Measurements from ENCODE around the gene ACTR3. TPM values are rescaled to one million over a fixed set of nuclear protein-coding genes. Genes with fewer than 3 reads are reported as not detected.

Gene ACTR3
- total and polyA plus RNA-seq, 10 of the 15 experiments (the other 5 are each of a cell fraction or from before 2014, with no cell fraction given), result 79.1 to 616 (median 471) TPM

- no peak for FAIRE-seq
- Histone ChIP-seq H3K27ac (ENCODE audit: control insufficient read depth, insufficient read depth) (no peak overlapping the region), H3K79me2 (ENCODE audit: control insufficient read depth, insufficient read depth, low read length) (no peaks in the 10 kb centered on the region), H3K9ac (ENCODE audit: control insufficient read depth, insufficient read depth, low read length) (no peak overlapping the region), H3K27me3 (replicated peaks in 1 of 2; ENCODE audit: control insufficient read depth in 2 of 2, insufficient read depth in 2 of 2, low read length in 1 of 2) (no peaks in the 10 kb centered on the region), H3K4me1 (ENCODE audit: control insufficient read depth, insufficient read depth, low read length) (no peaks in the 10 kb centered on the region), H3K4me2 (ENCODE audit: control insufficient read depth, insufficient read depth) (no peak overlapping the region), H3K4me3 (no peak overlapping the region), H4K20me1 (ENCODE audit: control insufficient read depth, insufficient read depth) (no peaks in the 10 kb centered on the region), H3K9me3 (replicated peaks; ENCODE audit: control insufficient read depth, insufficient read depth, low read length) (no peaks in the 10 kb centered on the region), H2AFZ (ENCODE audit: control insufficient read depth, low read depth, low read length) (no peak overlapping the region), H3K36me3 (ENCODE audit: control insufficient read depth in 2 of 2, insufficient read depth in 2 of 2, low read length in 1 of 2) (peaks cover 0 to 4% of the 10 kb centered on the region in 2 experiments; a peak in 2 of 4 replicates)
- no TSS peak for BruUV-seq (replicated peaks)
- ChIA-PET SMC1A (ENCODE audit: uncharacterized antibody, unreplicated experiment) (interaction anchor here (1.0 to 1.2 kb wide), 4 partner anchors 8 to 69 kb away, joined by 3 to 4 read pairs (median 3); no protein-coding TSS in a partner anchor), CTCF (interaction anchor here (0.6 to 1.5 kb wide), 5 partner anchors 10 to 86 kb away, joined by 3 to 4 read pairs (median 3); no protein-coding TSS in a partner anchor), POLR2A (no interaction called here), RAD21 (ENCODE audit: unreplicated experiment) (interaction anchor here (1.1 kb wide), 1 partner anchor 71 kb away, joined by 3 read pairs; no protein-coding TSS in a partner anchor)
- intact Hi-C loops (cut with micrococcal nuclease; ENCODE audit: unreplicated experiment) (no loop called here), in situ Hi-C loops (cut with MboI) (no loop called here)
- 69% methylated on average over 4 of the region's 4 CpGs for WGBS (ENCODE audit: insufficient coverage, insufficient replicate concordance, low lambda C conversion rate, missing lambda C conversion rate)
- DNase-seq (ENCODE audit: low read depth, low spot score), result no peak
- no peak for ATAC-seq
- no peak for TF ChIP-seq USF1 (IDR thresholded peaks at IDR 0.05; ENCODE audit: borderline replicate concordance, extremely low read length, insufficient read depth, low read depth, low read length)
- peak; percentile 71; the same call in 1 of the 2 replicates for TF ChIP-seq POLR2AphosphoS5 (IDR thresholded peaks at IDR 0.05; ENCODE audit: low read length)
- no peak for TF ChIP-seq POU2F2 (IDR thresholded peaks at IDR 0.05; ENCODE audit: borderline replicate concordance, low read depth, low read length)
- no peak for TF ChIP-seq EED (IDR thresholded peaks at IDR 0.05; ENCODE audit: low read depth)
- TF ChIP-seq BCL3 (IDR thresholded peaks at IDR 0.05; ENCODE audit: borderline replicate concordance, insufficient read depth, low read depth, low read length, poor library complexity, severe bottlenecking), result peak; percentile 35
- TF ChIP-seq ZBTB40 (IDR thresholded peaks at IDR 0.05; ENCODE audit: borderline replicate concordance), result no peak
- peak; percentile 53; the same call in 1 of the 2 replicates for TF ChIP-seq MTA3 (IDR thresholded peaks at IDR 0.05; ENCODE audit: borderline replicate concordance, low read length)
These were observed 73.0 kb downstream of the ACTR3 start for GRCh38 chr2:113962692-113963480.
